Epidermal melanocyte (primary cell): ENCODE results near the gene TNFSF13.

Experiments used
- DNase-seq: peaks from one replicate; pipeline ENCODE4 v3.0.0; 2011; ENCODE audit warnings: low spot score; ENCODE audit not compliant: insufficient read length

The TNFSF13 gene

GRCh38 chr17:7558544-7559319 is at the start of gene TNFSF13:
Gene TNFSF13 (plus strand): TSS chr17:7558750. CDS start chr17:7559040, 290 bp downstream.
- DNase-seq: no peak

- DNase-seq: no peak
Measured at GRCh38 chr17:7508846-7509245, 49.7 kb upstream of the TNFSF13 start.

GRCh38 chr17:7509937-7510336 is 48.6 kb upstream of the TNFSF13 start:
- no peak for DNase-seq

GRCh38 chr17:7511108-7511507 is 47.4 kb upstream of the TNFSF13 start:
- DNase-seq: no peak

GRCh38 chr17:7512105-7512504 is 46.4 kb upstream of the TNFSF13 start:
- DNase-seq: no peak

- no peak for DNase-seq
Measured at GRCh38 chr17:7512824-7513540, 45.6 kb upstream of the TNFSF13 start.

GRCh38 chr17:7513850-7514419 is 44.6 kb upstream of the TNFSF13 start:
- no peak for DNase-seq

- no peak for DNase-seq
Measured at GRCh38 chr17:7515911-7516610, 42.5 kb upstream of the TNFSF13 start.

GRCh38 chr17:7523033-7523432 is 35.5 kb upstream of the TNFSF13 start:
- no peak for DNase-seq

GRCh38 chr17:7528842-7529241 is 29.7 kb upstream of the TNFSF13 start:
- no peak for DNase-seq

GRCh38 chr17:7530023-7530900 is 28.3 kb upstream of the TNFSF13 start:
- DNase-seq: peak; percentile 40

GRCh38 chr17:7538050-7538449 is 20.5 kb upstream of the TNFSF13 start:
- no peak for DNase-seq

- DNase-seq: no peak
Measured at GRCh38 chr17:7538891-7539545, 19.5 kb upstream of the TNFSF13 start.

- DNase-seq: no peak
Measured at GRCh38 chr17:7541074-7541621, 17.4 kb upstream of the TNFSF13 start.

- no peak for DNase-seq
Measured at GRCh38 chr17:7544911-7545310, 13.6 kb upstream of the TNFSF13 start.

- peak; percentile 50 for DNase-seq
Measured at GRCh38 chr17:7548585-7549400, 9.8 kb upstream of the TNFSF13 start, which contains the start of gene TNFSF12. Gene TNFSF12 (plus strand): TSS chr17:7549058. CDS start chr17:7549154, 96 bp downstream.

- DNase-seq: no peak
Measured at GRCh38 chr17:7549401-7550055, 9.0 kb upstream of the TNFSF13 start.

- DNase-seq: no peak
Measured at GRCh38 chr17:7550344-7550743, 8.2 kb upstream of the TNFSF13 start.
